Neural progenitor cell (in vitro differentiated cells): ENCODE data around the gene ACBD6. TPM values are rescaled to one million over a fixed set of nuclear protein-coding genes. Genes with fewer than 3 reads are reported as not detected.

Experiments
- DNase-seq: peaks from one replicate; pipeline ENCODE4 v3.0.0-alpha.2; 2016; ENCODE audit warnings: low spot score
- H2AFZ ChIP-seq: fragments of 200-600 bp; sonication (generic); replicated peaks from 2 replicates; pipeline ENCODE4 v1.6.1; 2016; ENCODE audit warnings: antibody characterized with exemption
- H3F3A ChIP-seq: fragments of 200-600 bp; sonication (generic); 2 replicates; pipeline ENCODE4 v1.6.1; 2016; ENCODE audit warnings: antibody characterized with exemption, low read depth
- H3K27ac ChIP-seq: fragments of 200-600 bp; sonication (generic); 2 replicates; pipeline ENCODE4 v1.5.1; 2016; ENCODE audit warnings: mild to moderate bottlenecking
- H3K27me3 ChIP-seq: fragments of 200-600 bp; sonication (generic); 2 replicates; pipeline ENCODE4 v1.6.1; 2016; ENCODE audit warnings: mild to moderate bottlenecking, moderate library complexity
- H3K36me3 ChIP-seq: fragments of 200-600 bp; sonication (generic); 2 replicates; pipeline ENCODE4 v1.5.1; 2016
- H3K4me1 ChIP-seq: fragments of 200-600 bp; sonication (generic); 2 replicates; pipeline ENCODE4 v1.6.1; 2016; ENCODE audit warnings: mixed run types
- H3K4me2 ChIP-seq: fragments of 200-600 bp; sonication (generic); 2 replicates; pipeline ENCODE4 v1.6.1; 2016
- H3K4me3 ChIP-seq: fragments of 200-600 bp; sonication (generic); 2 replicates; pipeline ENCODE4 v1.5.1; 2016
- H3K79me2 ChIP-seq: fragments of 200-600 bp; sonication (generic); 2 replicates; pipeline ENCODE4 v1.6.1; 2016; ENCODE audit warnings: low read depth
- H3K9ac ChIP-seq: fragments of 200-600 bp; sonication (generic); 2 replicates; pipeline ENCODE4 v1.6.1; 2016
- H3K9me3 ChIP-seq: fragments of 200-600 bp; sonication (generic); 2 replicates; pipeline ENCODE4 v1.5.1; 2016; ENCODE audit warnings: low read depth
- H4K20me1 ChIP-seq: fragments of 200-600 bp; sonication (generic); 2 replicates; pipeline ENCODE4 v1.6.1; 2016; ENCODE audit warnings: low read depth
- H3K27ac Mint-ChIP-seq: 3 replicates; pipeline ENCODE4 v1.8.0; 2021; ENCODE audit warnings: mixed read lengths
- H3K27me3 Mint-ChIP-seq: 2 replicates; pipeline ENCODE4 v1.8.0; 2022; ENCODE audit warnings: low read depth, mild to moderate bottlenecking, inconsistent platforms, moderate library complexity, mixed read lengths; ENCODE audit not compliant: insufficient read depth
- H3K36me3 Mint-ChIP-seq: 3 replicates; pipeline ENCODE4 v1.8.0; 2021; ENCODE audit warnings: mixed read lengths
- H3K4me1 Mint-ChIP-seq: 3 replicates; pipeline ENCODE4 v1.8.0; 2021; ENCODE audit warnings: mixed read lengths
- H3K4me3 Mint-ChIP-seq: 3 replicates; pipeline ENCODE4 v1.8.0; 2021; ENCODE audit warnings: mild to moderate bottlenecking, moderate library complexity, mixed read lengths
- H3K9me3 Mint-ChIP-seq: 3 replicates; pipeline ENCODE4 v1.8.0; 2020; ENCODE audit warnings: mixed read lengths
- CTCF ChIP-seq: fragments of 200-600 bp; sonication (generic); IDR thresholded peaks from 2 replicates; pipeline ENCODE4 v1.5.1; 2017; ENCODE audit warnings: antibody characterized with exemption, mild to moderate bottlenecking
- EZH2 ChIP-seq: fragments of 200-600 bp; sonication (generic); IDR thresholded peaks from 2 replicates; pipeline ENCODE4 v1.6.1; 2017; ENCODE audit warnings: antibody characterized with exemption, mild to moderate bottlenecking, moderate library complexity
- EZH2phosphoT487 ChIP-seq: fragments of 200-600 bp; sonication (generic); IDR thresholded peaks from 2 replicates; pipeline ENCODE4 v1.6.1; 2017; ENCODE audit warnings: antibody characterized with exemption
- total RNA-seq: library from RNA; depleted of rRNA; stranded (reverse); fragments of >200 nt; gene quantifications from 2 replicates; pipeline ENCODE4 v1.2.3, GENCODE V29; 2015; ENCODE audit warnings: low replicate concordance

The ACBD6 gene
- total RNA-seq, 1 donor from 2014 or later, result 36.8 TPM

- no peaks in the 10 kb centered on the region for H3K36me3 Mint-ChIP-seq
- H3K4me2 ChIP-seq, result no peak overlapping the region
- H4K20me1 ChIP-seq, result peaks cover 16% of the 10 kb centered on the region
- no peaks in the 10 kb centered on the region for H3K9me3 ChIP-seq
- H2AFZ ChIP-seq, result no peak overlapping the region
- H3F3A ChIP-seq, result peaks cover 20% of the 10 kb centered on the region
- peaks cover 3% of the 10 kb centered on the region for H3K4me1 Mint-ChIP-seq
- H3K9me3 Mint-ChIP-seq, result no peaks in the 10 kb centered on the region
- H3K36me3 ChIP-seq, result no peaks in the 10 kb centered on the region
- no peak overlapping the region for H3K4me3 Mint-ChIP-seq
- H3K27me3 ChIP-seq, result peaks cover 26% of the 10 kb centered on the region
- TF ChIP-seq EZH2 (no peak), CTCF (no peak), EZH2phosphoT487 (no peak)
- H3K4me1 ChIP-seq, result peaks cover 3% of the 10 kb centered on the region
- peaks cover 34% of the 10 kb centered on the region for H3K27me3 Mint-ChIP-seq
- no peak overlapping the region for H3K4me3 ChIP-seq
- no peak overlapping the region for H3K27ac ChIP-seq
- H3K9ac ChIP-seq, result no peak overlapping the region
- H3K79me2 ChIP-seq, result no peaks in the 10 kb centered on the region
- H3K27ac Mint-ChIP-seq, result no peak overlapping the region
- DNase-seq, result no peak
Measured at GRCh38 chr1:180244840-180245239, 257.5 kb downstream of the ACBD6 start.

GRCh38 chr1:180243517-180244221 lies 258.7 kb downstream of the ACBD6 start:
- peaks cover 14% of the 10 kb centered on the region for H3K4me1 ChIP-seq
- no peak overlapping the region for H3K9ac ChIP-seq
- no peak for DNase-seq
- H3K27me3 Mint-ChIP-seq, result peaks cover 46% of the 10 kb centered on the region
- no peaks in the 10 kb centered on the region for H3K9me3 Mint-ChIP-seq
- H3K27me3 ChIP-seq, result peaks cover 37% of the 10 kb centered on the region
- no peak overlapping the region for H3K27ac Mint-ChIP-seq
- H3K4me3 Mint-ChIP-seq, result no peak overlapping the region
- no peaks in the 10 kb centered on the region for H3K36me3 Mint-ChIP-seq
- H4K20me1 ChIP-seq, result peaks cover 27% of the 10 kb centered on the region
- H3K4me2 ChIP-seq, result no peak overlapping the region
- H3K4me3 ChIP-seq, result no peak overlapping the region
- peaks cover 31% of the 10 kb centered on the region for H3F3A ChIP-seq
- TF ChIP-seq CTCF (no peak), EZH2phosphoT487 (no peak), EZH2 (no peak)
- H3K79me2 ChIP-seq, result no peaks in the 10 kb centered on the region
- H2AFZ ChIP-seq, result no peak overlapping the region
- H3K9me3 ChIP-seq, result no peaks in the 10 kb centered on the region
- H3K4me1 Mint-ChIP-seq, result peaks cover 6% of the 10 kb centered on the region
- no peaks in the 10 kb centered on the region for H3K36me3 ChIP-seq
- no peak overlapping the region for H3K27ac ChIP-seq

GRCh38 chr1:180241716-180242544 lies 260.4 kb downstream of the ACBD6 start:
- Histone ChIP-seq H3K4me2 (no peak overlapping the region), H3K27ac (no peak overlapping the region), H3K4me3 (no peak overlapping the region), H3F3A (peaks cover 48% of the 10 kb centered on the region), H2AFZ (no peak overlapping the region), H3K9me3 (no peaks in the 10 kb centered on the region), H4K20me1 (peaks cover 45% of the 10 kb centered on the region), H3K36me3 (no peaks in the 10 kb centered on the region), H3K4me1 (peaks cover 28% of the 10 kb centered on the region), H3K9ac (no peak overlapping the region), H3K27me3 (peaks cover 55% of the 10 kb centered on the region), H3K79me2 (no peaks in the 10 kb centered on the region)
- no peaks in the 10 kb centered on the region for H3K36me3 Mint-ChIP-seq
- peaks cover 63% of the 10 kb centered on the region for H3K27me3 Mint-ChIP-seq
- TF ChIP-seq EZH2phosphoT487 (no peak), CTCF (no peak), EZH2 (no peak)
- peak overlapping the region; percentile 8 for H3K4me3 Mint-ChIP-seq
- H3K27ac Mint-ChIP-seq, result no peak overlapping the region
- no peak for DNase-seq
- peaks cover 6% of the 10 kb centered on the region for H3K4me1 Mint-ChIP-seq
- no peaks in the 10 kb centered on the region for H3K9me3 Mint-ChIP-seq
